ENCODE data around the gene GPSM1.

GPSM1 gene

GRCh38 chr9:136304981-136305380 lies 22.4 kb upstream of the GPSM1 start:
- TF ChIP-seq CTCF (conservative IDR thresholded peaks at IDR 0.05; ENCODE audit: control insufficient read depth, insufficient read depth, low read depth, low read length): no peak
- no peak overlapping the region for H3K4me3 ChIP-seq (ENCODE audit: control insufficient read depth, low read depth, low read length)
- DNase-seq (ENCODE audit: low read depth): no peak

- no peak overlapping the region for H3K4me3 ChIP-seq (ENCODE audit: control insufficient read depth, low read depth, low read length)
- TF ChIP-seq CTCF (conservative IDR thresholded peaks at IDR 0.05; ENCODE audit: control insufficient read depth, insufficient read depth, low read depth, low read length): no peak
- no peak for DNase-seq (ENCODE audit: low read depth)
Observed at GRCh38 chr9:136305804-136306203, 21.5 kb upstream of the GPSM1 start.

GRCh38 chr9:136306211-136307208 lies 20.8 kb upstream of the GPSM1 start:
- H3K4me3 ChIP-seq (ENCODE audit: control insufficient read depth, low read depth, low read length): no peak overlapping the region
- no peak for DNase-seq (ENCODE audit: low read depth)
- no peak for TF ChIP-seq CTCF (conservative IDR thresholded peaks at IDR 0.05; ENCODE audit: control insufficient read depth, insufficient read depth, low read depth, low read length)

- H3K4me3 ChIP-seq (ENCODE audit: control insufficient read depth, low read depth, low read length): no peak overlapping the region
- DNase-seq (ENCODE audit: low read depth): peak; percentile 7
- no peak for TF ChIP-seq CTCF (conservative IDR thresholded peaks at IDR 0.05; ENCODE audit: control insufficient read depth, insufficient read depth, low read depth, low read length)
Observed at GRCh38 chr9:136307215-136307750, 20.1 kb upstream of the GPSM1 start.

- H3K4me3 ChIP-seq (ENCODE audit: control insufficient read depth, low read depth, low read length): no peak overlapping the region
- no peak for TF ChIP-seq CTCF (conservative IDR thresholded peaks at IDR 0.05; ENCODE audit: control insufficient read depth, insufficient read depth, low read depth, low read length)
- DNase-seq (ENCODE audit: low read depth): no peak
Observed at GRCh38 chr9:136308006-136308701, 19.2 kb upstream of the GPSM1 start.

- TF ChIP-seq CTCF (conservative IDR thresholded peaks at IDR 0.05; ENCODE audit: control insufficient read depth, insufficient read depth, low read depth, low read length): no peak
- H3K4me3 ChIP-seq (ENCODE audit: control insufficient read depth, low read depth, low read length): no peak overlapping the region
- no peak for DNase-seq (ENCODE audit: low read depth)
Observed at GRCh38 chr9:136308702-136309053, 18.7 kb upstream of the GPSM1 start.

Measured in fibroblast of mammary gland (primary cell).